Measurements from ENCODE around the gene PTPRU. TPM values are rescaled to one million over a fixed set of nuclear protein-coding genes. Genes with fewer than 3 reads are reported as not detected.

PTPRU gene
- total RNA-seq, 4 donors from 2014 or later = 4.3 to 15.9 (median 7.5) TPM

DNA sequence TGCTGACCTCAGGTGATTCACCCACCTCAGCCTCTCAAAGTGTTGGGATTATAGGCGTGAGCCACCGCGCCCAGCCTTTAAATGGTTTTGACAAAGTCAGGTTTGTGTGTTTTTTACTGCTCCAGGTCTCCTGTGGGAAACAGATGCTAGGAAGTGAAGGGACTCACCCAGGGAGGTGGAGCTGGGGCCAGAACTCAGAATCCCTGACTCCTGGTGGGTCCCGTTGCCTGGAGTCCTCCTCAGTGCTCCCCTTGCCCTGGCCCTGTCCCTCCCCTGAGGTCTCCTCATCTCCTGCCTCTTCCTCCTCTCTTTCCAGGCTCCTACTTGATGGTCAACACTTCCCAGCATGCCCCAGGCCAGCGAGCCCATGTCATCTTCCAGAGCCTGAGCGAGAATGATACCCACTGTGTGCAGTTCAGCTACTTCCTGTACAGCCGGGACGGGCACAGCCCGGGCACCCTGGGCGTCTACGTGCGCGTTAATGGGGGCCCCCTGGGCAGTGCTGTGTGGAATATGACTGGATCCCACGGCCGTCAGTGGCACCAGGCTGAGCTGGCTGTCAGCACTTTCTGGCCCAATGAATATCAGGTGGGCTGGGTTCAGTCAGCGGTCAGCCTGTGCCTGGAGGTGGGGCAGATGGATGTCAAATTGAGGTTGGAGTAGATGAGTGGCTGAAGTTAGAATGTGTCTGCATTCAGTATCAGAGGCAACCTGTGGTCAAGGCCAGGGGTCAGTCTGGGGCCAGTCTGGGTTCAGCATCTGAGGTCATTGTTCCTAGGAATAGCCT, 22.1 kb downstream of the PTPRU start:
- Histone ChIP-seq H3K36me3 (no peaks in the 10 kb centered on the region), H3K27ac (no peak overlapping the region), H3K4me3 (no peak overlapping the region), H3K9me3 (no peaks in the 10 kb centered on the region), H3K4me1 (peaks cover 8 to 34% (median 8%) of the 10 kb centered on the region in 3 donors), H3K27me3 (peaks cover 0 to 46% (median 0%) of the 10 kb centered on the region in 4 donors)
- DNase-seq = no peak
- TF ChIP-seq, protein P1, sequence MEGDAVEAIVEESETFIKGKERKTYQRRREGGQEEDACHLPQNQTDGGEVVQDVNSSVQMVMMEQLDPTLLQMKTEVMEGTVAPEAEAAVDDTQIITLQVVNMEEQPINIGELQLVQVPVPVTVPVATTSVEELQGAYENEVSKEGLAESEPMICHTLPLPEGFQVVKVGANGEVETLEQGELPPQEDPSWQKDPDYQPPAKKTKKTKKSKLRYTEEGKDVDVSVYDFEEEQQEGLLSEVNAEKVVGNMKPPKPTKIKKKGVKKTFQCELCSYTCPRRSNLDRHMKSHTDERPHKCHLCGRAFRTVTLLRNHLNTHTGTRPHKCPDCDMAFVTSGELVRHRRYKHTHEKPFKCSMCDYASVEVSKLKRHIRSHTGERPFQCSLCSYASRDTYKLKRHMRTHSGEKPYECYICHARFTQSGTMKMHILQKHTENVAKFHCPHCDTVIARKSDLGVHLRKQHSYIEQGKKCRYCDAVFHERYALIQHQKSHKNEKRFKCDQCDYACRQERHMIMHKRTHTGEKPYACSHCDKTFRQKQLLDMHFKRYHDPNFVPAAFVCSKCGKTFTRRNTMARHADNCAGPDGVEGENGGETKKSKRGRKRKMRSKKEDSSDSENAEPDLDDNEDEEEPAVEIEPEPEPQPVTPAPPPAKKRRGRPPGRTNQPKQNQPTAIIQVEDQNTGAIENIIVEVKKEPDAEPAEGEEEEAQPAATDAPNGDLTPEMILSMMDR (IDR thresholded peaks at IDR 0.05) = no peak
- TF ChIP-seq POLR2A (IDR thresholded peaks at IDR 0.05) = no peak
- intact Hi-C loops (cut with DNase I) = no loop called here
- 71% methylated on average over 3 to 5 of the region's 16 CpGs for WGBS, 2 donors

DNA sequence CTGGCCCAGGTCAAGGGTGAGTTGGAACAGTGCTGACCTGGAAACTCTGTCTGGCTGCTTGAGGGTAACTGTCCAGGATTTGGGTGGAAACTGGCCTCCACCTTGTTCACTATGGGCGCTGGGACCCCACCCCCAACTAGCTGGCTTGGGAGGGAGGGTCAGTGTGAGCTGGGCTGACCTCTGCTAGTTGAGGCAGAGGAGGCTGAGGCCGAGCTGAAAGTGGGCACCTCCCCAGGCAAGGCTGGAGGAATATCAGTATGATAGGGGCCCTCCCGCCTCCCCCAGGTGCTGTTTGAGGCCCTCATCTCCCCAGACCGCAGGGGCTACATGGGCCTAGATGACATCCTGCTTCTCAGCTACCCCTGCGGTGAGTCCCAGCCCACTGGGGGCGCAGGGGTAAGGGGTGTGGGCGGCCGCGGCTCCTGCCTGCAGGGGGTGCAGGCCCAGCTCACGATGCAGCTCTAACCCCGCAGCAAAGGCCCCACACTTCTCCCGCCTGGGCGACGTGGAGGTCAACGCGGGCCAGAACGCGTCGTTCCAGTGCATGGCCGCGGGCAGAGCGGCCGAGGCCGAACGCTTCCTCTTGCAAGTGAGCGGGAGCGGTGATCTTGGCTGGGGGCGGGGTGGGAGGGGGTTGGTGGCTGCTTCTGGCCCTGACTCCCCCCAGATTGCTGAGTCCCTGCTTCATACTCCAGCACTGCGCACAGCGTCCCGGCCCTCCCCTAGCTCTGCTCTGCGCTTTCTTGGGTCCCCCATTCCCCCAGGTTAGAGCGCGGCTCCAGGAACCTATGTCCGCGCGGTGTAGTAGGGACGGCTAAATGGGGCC, 22.9 kb downstream of the PTPRU start:
- TF ChIP-seq POLR2A (IDR thresholded peaks at IDR 0.05) = no peak
- TF ChIP-seq, protein P1 (IDR thresholded peaks at IDR 0.05) = no peak
- H3K9me3 ChIP-seq = no peaks in the 10 kb centered on the region
- no peaks in the 10 kb centered on the region for H3K36me3 ChIP-seq
- peak overlapping the region; percentile 31 to 72 (median 46) for H3K4me3 ChIP-seq
- no peak for DNase-seq
- 10 to 80% methylated on average over 1 to 26 of the region's 38 CpGs for WGBS, 2 donors
- H3K4me1 ChIP-seq = peaks cover 8 to 34% (median 8%) of the 10 kb centered on the region in 3 donors
- peaks cover 0 to 46% (median 0%) of the 10 kb centered on the region in 4 donors for H3K27me3 ChIP-seq
- peak overlapping the region in 1 of 4 donors; percentile 33 for H3K27ac ChIP-seq
- intact Hi-C loops (cut with DNase I) = no loop called here

DNA sequence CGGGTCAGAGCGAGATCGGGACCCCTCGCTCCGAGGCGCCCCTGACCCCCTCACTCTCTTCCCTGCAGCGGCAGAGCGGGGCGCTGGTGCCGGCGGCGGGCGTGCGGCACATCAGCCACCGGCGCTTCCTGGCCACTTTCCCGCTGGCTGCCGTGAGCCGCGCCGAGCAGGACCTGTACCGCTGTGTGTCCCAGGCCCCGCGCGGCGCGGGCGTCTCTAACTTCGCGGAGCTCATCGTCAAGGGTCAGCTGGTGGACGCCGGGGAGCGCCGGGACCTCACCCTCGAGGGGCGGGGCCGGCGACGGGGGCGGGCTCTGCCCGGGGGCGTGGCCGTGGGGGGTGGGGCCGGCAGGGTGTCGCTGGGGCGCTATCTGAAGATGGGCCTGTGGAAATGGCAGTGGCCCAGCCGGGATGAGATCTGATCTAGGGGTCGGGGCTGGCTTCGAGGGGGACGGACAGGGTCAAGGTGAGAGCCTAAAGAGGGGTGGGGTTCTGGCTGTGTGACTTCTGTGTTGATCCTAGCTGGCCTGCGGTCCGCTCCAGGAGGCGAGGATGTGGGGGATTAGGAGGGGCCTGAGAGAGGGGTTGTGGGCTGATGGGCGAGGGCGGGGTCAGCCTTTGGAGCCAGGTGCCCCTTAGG, 23.6 kb downstream of the PTPRU start:
- peak overlapping the region; percentile 31 to 72 (median 46) for H3K4me3 ChIP-seq
- intact Hi-C loops (cut with DNase I) = no loop called here
- H3K36me3 ChIP-seq = no peaks in the 10 kb centered on the region
- peaks cover 0 to 46% (median 0%) of the 10 kb centered on the region in 4 donors for H3K27me3 ChIP-seq
- no peaks in the 10 kb centered on the region for H3K9me3 ChIP-seq
- TF ChIP-seq POLR2A (IDR thresholded peaks at IDR 0.05) = no peak
- TF ChIP-seq, protein P1 (IDR thresholded peaks at IDR 0.05) = no peak
- WGBS, 2 donors = 3 to 21% methylated on average over 5 to 12 of the region's 56 CpGs
- no peak for DNase-seq
- H3K27ac ChIP-seq = peak overlapping the region in 1 of 4 donors; percentile 33
- peaks cover 8 to 34% (median 8%) of the 10 kb centered on the region in 3 donors for H3K4me1 ChIP-seq

DNA sequence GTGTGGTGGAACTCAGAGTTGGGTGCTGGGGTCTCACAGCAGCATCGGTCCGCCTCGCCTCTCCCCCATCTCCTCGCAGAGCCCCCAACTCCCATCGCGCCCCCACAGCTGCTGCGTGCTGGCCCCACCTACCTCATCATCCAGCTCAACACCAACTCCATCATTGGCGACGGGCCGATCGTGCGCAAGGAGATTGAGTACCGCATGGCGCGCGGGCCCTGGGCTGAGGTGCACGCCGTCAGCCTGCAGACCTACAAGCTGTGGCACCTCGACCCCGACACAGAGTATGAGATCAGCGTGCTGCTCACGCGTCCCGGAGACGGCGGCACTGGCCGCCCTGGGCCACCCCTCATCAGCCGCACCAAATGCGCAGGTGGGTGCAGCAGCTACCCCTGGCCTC, 24.2 kb downstream of the PTPRU start:
- DNase-seq = no peak
- no peaks in the 10 kb centered on the region for H3K36me3 ChIP-seq
- H3K27ac ChIP-seq = no peak overlapping the region
- no peaks in the 10 kb centered on the region for H3K9me3 ChIP-seq
- TF ChIP-seq, protein P1 (IDR thresholded peaks at IDR 0.05) = no peak
- TF ChIP-seq POLR2A (IDR thresholded peaks at IDR 0.05) = no peak
- peaks cover 8 to 34% (median 8%) of the 10 kb centered on the region in 3 donors for H3K4me1 ChIP-seq
- 82 to 87% methylated on average over 2 to 7 of the region's 29 CpGs for WGBS, 2 donors
- peak overlapping the region in 1 of 4 donors; percentile 72 for H3K4me3 ChIP-seq
- peaks cover 0 to 46% (median 0%) of the 10 kb centered on the region in 4 donors for H3K27me3 ChIP-seq
- intact Hi-C loops (cut with DNase I) = no loop called here

Measured in esophagus squamous epithelium (tissue), 5 donors.